Common myeloid progenitor, CD34-positive (primary cell): ENCODE measurements around the gene FRRS1L.

Source experiments
- CTCF ChIA-PET: fragments of 350-600 bp; sonication (Branson Sonifier 250); formaldehyde crosslinking; loops from one replicate; lab custom pipeline; 2021; ENCODE audit warnings: antibody characterized with exemption; lab: Charles Lee
- POLR2A ChIA-PET: fragments of 350-600 bp; sonication (Branson Sonifier 250); formaldehyde crosslinking; loops from one replicate; lab custom pipeline; 2021; ENCODE audit warnings: antibody characterized with exemption; lab: Charles Lee
- DNase-seq, 3 donors: peaks; one replicate each; pipeline versions ENCODE4 v3.0.0 to v3.0.0-alpha.2; 2013
- H3K27ac ChIP-seq, 2 experiments: 1 replicate in 1 of 2; 2 replicates in 1 of 2; pipeline ENCODE4 v1.7.0; 2013; ENCODE audit warnings: inconsistent platforms in 2 of 2, low read length in 2 of 2, mild to moderate bottlenecking in 2 of 2, low read depth in 1 of 2, moderate library complexity in 1 of 2; ENCODE audit not compliant: severe bottlenecking in 2 of 2, insufficient read depth in 1 of 2, poor library complexity in 1 of 2
- H3K27me3 ChIP-seq, 5 experiments: replicated peaks in 2 of 5; 1 replicate in 3 of 5; 2 replicates in 2 of 5; pipeline versions ENCODE4 v1.6.1 to v1.7.0; 2013; ENCODE audit warnings: low read length in 4 of 5, mild to moderate bottlenecking in 2 of 5, moderate library complexity in 2 of 5, inconsistent platforms in 1 of 5; ENCODE audit not compliant: insufficient read depth in 5 of 5, control insufficient read depth in 4 of 5
- H3K36me3 ChIP-seq, 4 experiments: 1 replicate in 2 of 4; 2 replicates in 2 of 4; pipeline versions ENCODE4 v1.6.1 to v1.7.0; 2013; ENCODE audit warnings: low read length in 3 of 4, control low read depth in 1 of 4, mild to moderate bottlenecking in 1 of 4; ENCODE audit not compliant: control insufficient read depth in 4 of 4, insufficient read depth in 4 of 4
- H3K4me1 ChIP-seq, 4 experiments: 1 replicate in 3 of 4; 2 replicates in 1 of 4; pipeline versions ENCODE4 v1.6.1 to v1.7.1; 2013; ENCODE audit warnings: low read length in 3 of 4, mild to moderate bottlenecking in 3 of 4, control low read depth in 1 of 4, inconsistent platforms in 1 of 4, moderate library complexity in 1 of 4; ENCODE audit not compliant: control insufficient read depth in 4 of 4, insufficient read depth in 4 of 4; ENCODE audit errors: control extremely low read depth in 1 of 4
- H3K4me3 ChIP-seq, 7 experiments: 1 replicate in 4 of 7; 2 replicates in 3 of 7; pipeline versions ENCODE4 v1.5.1 to v1.7.0; 2013; ENCODE audit warnings: mild to moderate bottlenecking in 7 of 7, low read length in 6 of 7, moderate library complexity in 6 of 7, inconsistent platforms in 2 of 7, low read depth in 2 of 7, control low read depth in 1 of 7; ENCODE audit not compliant: insufficient read depth in 4 of 7, control insufficient read depth in 1 of 7; ENCODE audit errors: extremely low read depth in 1 of 7
- H3K9me3 ChIP-seq, 5 experiments: 1 replicate in 4 of 5; 2 replicates in 1 of 5; pipeline versions ENCODE4 v1.6.1 to v1.7.1; 2013; ENCODE audit warnings: low read length in 4 of 5, mild to moderate bottlenecking in 2 of 5, inconsistent platforms in 1 of 5, low read depth in 1 of 5, moderate library complexity in 1 of 5; ENCODE audit not compliant: control insufficient read depth in 4 of 5, insufficient read depth in 2 of 5; ENCODE audit errors: control extremely low read depth in 1 of 5
- WGBS: methylation state at CpG from one replicate; pipeline ENCODE4 v1.1.5; 2013; ENCODE audit not compliant: insufficient coverage; 5-methylcytosine and 5-hydroxymethylcytosine counted together

The FRRS1L gene

DNA sequence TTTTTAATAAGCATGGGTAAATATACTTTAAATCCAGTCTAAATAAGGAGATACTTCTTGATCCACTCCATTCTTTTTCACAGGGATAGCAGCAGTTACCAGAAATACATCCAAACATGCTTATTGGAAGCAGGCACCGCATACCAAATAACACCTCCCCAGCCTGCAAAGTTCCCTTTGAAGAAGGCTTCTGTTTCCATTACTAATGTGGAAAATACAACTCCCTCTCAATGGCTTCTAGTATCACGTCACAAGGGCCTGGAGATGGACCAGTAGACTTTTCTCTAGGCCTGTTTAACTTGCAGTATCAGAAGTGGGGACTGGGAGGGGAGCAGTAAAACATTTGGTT is 68.1 kb downstream of the FRRS1L start:
- POLR2A ChIA-PET, result no interaction called here
- peaks cover 8 to 49% (median 18%) of the 10 kb centered on the region in 4 experiments for H3K36me3 ChIP-seq

DNA sequence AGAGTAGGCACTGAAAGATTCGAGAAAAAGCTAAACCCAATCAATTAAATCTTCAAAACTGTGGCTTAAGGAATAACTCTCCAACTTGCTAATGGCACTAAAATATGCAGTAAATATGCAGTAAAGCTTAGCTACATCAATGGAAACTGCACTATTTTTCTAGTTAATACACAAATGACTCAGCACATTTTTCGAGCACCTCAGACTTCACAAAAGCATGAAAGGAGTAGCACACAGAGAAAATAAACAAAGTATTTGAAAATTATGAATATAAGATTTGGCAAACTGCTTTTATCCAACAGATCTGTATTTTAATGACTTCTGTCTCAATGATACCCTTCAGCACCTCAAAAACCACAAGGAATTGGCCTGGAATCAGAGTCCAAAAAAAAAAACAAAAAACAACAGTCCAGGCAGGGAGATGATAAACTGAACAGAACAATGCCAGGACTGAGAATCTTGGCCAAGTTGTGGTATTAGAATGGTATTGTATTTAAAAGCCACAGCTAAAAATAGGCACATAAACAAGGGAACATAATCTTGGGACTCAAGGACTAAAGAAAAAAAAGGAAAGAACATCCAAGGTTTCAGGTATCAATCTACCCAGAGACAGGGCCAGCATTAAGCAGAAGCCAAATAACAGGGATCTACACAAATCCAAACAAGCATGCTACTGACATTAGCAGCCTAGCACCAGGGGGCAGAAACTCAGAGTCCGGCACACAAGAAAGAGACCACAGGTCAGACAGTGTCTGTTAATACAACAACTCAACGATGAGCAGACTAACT is 68.7 kb downstream of the FRRS1L start:
- no peak overlapping the region for H3K4me3 ChIP-seq
- DNase-seq, result peak; percentile 30 to 67 (median 61)
- H3K27me3 ChIP-seq, result no peaks in the 10 kb centered on the region
- ChIA-PET CTCF (interaction anchor here (0.7 to 1.1 kb wide), 4 partner anchors 13 to 45 kb away, joined by 3 read pairs; partner anchors contain the start of gene TMEM245), POLR2A (interaction anchor here (0.6 to 0.9 kb wide), 2 partner anchors 21 to 46 kb away, joined by 5 to 6 read pairs; partner anchors contain the start of gene TMEM245)
- H3K4me1 ChIP-seq, result peaks cover 12 to 35% (median 27%) of the 10 kb centered on the region in 4 experiments
- H3K27ac ChIP-seq, result peak overlapping the region in 1 of 2 experiments; percentile 50
- H3K9me3 ChIP-seq, result peaks cover 2 to 7% (median 4%) of the 10 kb centered on the region in 5 experiments
- no CpG with 5 or more reads among the region's 4 CpGs for WGBS
- H3K36me3 ChIP-seq, result peaks cover 11 to 51% (median 17%) of the 10 kb centered on the region in 4 experiments

More for the DNA sequence above, 68.1 kb downstream of the FRRS1L start:
- WGBS, result 94% methylated on average over 2 of the region's 2 CpGs
- Histone ChIP-seq H3K27me3 (no peaks in the 10 kb centered on the region), H3K4me1 (peaks cover 12 to 35% (median 27%) of the 10 kb centered on the region in 4 experiments), H3K27ac (peak overlapping the region in 1 of 2 experiments; percentile 50), H3K9me3 (peaks cover 4 to 9% (median 5%) of the 10 kb centered on the region in 5 experiments), H3K4me3 (no peak overlapping the region)
- CTCF ChIA-PET, result no interaction called here
- no peak for DNase-seq

DNA sequence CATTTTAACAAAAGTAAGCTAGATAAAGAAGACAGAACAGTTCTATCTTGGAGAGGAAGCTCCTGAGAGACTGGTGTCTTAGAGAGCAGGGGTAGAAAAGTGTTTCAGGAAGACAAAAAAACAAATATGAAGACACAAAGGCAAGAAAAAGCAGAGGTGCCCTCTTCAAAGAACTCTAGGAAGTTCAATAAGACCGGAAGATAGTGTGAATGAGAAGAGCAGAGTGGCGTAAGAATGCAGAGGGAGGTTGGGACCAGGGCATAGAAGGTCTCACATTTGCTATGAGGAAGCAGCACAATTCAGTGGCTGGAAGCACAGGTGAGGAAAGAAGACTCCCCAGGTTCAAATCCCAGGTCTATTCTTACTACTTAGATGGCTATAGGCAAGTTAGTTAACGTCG is 69.9 kb downstream of the FRRS1L start:
- Histone ChIP-seq H3K27me3 (no peaks in the 10 kb centered on the region), H3K4me1 (peaks cover 12 to 30% (median 25%) of the 10 kb centered on the region in 4 experiments), H3K36me3 (peaks cover 10 to 54% (median 22%) of the 10 kb centered on the region in 4 experiments), H3K9me3 (no peaks in the 10 kb centered on the region), H3K27ac (no peak overlapping the region), H3K4me3 (no peak overlapping the region)
- CTCF ChIA-PET, result interaction anchor here (0.8 to 1.7 kb wide), 5 partner anchors 12 to 46 kb away, joined by 3 to 4 read pairs (median 3); partner anchors contain the start of gene TMEM245
- no peak for DNase-seq
- POLR2A ChIA-PET, result no interaction called here
- 94% methylated on average over 2 of the region's 4 CpGs for WGBS

DNA sequence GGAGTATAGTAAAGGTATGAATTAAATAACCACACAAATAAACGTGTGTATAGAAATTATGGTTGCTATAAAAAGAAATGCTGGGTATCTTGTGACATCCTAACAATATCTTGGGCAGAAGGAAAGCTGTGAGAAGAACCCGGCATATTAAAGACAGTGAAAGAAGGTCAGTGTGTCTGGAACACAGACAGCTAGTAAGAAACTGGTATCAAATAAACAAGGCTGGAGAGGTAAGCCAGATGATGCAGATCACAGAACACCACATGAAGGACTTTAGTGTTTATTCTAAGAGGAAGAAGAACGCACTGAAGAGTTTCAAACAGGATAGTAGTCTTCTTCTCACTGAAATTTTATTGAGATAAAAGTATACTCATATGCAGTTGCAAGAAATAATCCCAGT is 71.7 kb downstream of the FRRS1L start:
- Histone ChIP-seq H3K36me3 (peaks cover 12 to 58% (median 31%) of the 10 kb centered on the region in 4 experiments), H3K27me3 (no peaks in the 10 kb centered on the region), H3K9me3 (no peaks in the 10 kb centered on the region), H3K4me3 (no peak overlapping the region), H3K4me1 (peaks cover 6 to 16% (median 14%) of the 10 kb centered on the region in 4 experiments), H3K27ac (no peak overlapping the region)
- CTCF ChIA-PET, result interaction anchor here (0.9 kb wide), 1 partner anchor 8 kb away, joined by 3 read pairs; no protein-coding TSS in a partner anchor
- DNase-seq, result no peak
- 100% methylated on average over 1 of the region's 3 CpGs for WGBS
- POLR2A ChIA-PET, result no interaction called here

DNA sequence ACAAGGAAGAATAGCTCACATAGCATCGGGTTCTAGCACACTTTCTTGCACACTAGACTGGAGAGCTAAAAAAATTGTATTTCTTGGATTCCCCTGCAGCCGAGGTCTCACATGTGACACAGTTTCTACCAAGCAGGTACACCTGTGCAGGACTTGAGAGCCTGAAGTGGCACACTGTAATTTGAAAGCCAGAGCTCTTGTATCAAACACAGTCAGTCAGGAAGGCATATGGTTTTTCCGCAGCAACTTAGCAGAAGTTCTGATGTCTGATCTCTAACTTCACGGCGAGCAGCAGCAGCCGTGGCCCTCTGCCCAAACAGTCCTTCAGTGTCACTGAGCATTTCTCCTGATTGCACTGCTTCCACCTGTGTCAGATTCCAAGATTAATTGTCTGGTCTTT is 72.8 kb downstream of the FRRS1L start:
- Histone ChIP-seq H3K36me3 (peaks cover 12 to 63% (median 35%) of the 10 kb centered on the region in 4 experiments), H3K4me3 (no peak overlapping the region), H3K27me3 (no peaks in the 10 kb centered on the region), H3K4me1 (peaks cover 6 to 16% (median 14%) of the 10 kb centered on the region in 4 experiments), H3K27ac (no peak overlapping the region), H3K9me3 (no peaks in the 10 kb centered on the region)
- 98% methylated on average over 6 of the region's 6 CpGs for WGBS
- ChIA-PET CTCF (no interaction called here), POLR2A (no interaction called here)
- no peak for DNase-seq

DNA sequence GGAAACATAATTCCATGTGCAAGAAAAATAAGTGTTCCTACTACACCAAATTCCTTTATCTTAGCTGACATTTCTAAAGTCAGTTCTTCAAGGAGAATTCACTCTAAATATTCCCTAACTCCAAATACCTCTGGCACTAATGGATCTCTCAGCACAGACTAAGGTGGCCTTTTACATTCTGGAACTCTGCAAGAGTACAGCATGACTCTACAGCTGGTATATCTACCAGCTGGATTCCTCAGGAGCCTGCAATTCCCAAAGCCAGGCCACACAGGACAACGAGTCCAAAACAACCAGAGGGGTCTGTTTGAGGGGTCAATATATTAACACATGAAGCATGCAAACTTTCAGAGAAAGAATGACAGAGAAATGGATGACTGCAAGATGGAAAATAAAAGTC is 74.5 kb downstream of the FRRS1L start:
- Histone ChIP-seq H3K27me3 (no peaks in the 10 kb centered on the region), H3K4me3 (no peak overlapping the region), H3K4me1 (peaks cover 0 to under 1% (median 0%) of the 10 kb centered on the region in 4 experiments), H3K36me3 (peaks cover 26 to 78% (median 43%) of the 10 kb centered on the region in 4 experiments), H3K9me3 (no peaks in the 10 kb centered on the region), H3K27ac (no peak overlapping the region)
- ChIA-PET POLR2A (no interaction called here), CTCF (no interaction called here)
- no peak for DNase-seq
- WGBS, result no CpG with 5 or more reads among the region's 1 CpG

DNA sequence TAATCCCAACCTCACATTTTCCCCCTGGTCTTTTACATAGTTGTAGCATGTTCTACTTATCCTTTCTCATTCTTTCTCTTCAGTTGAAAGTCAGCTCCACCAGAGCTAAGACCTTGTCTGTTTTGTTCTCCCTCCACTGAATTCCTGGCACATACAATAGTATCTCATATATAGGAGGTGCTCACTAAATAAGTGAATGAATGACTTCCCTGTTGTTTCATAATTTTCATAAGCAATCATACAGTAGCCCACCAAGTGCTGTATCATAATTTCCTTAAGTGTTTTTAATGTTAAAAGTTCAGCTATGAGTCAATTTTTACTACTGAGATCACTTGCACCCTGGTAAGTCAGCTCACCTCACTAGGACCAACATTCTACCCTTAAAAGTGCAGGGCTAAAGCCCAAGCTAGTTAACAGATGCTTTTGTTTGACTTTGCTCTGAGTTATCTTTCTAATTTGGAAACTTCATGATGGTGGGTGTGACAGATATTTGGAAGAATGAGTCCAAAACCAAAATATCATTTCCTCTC is 74.9 kb downstream of the FRRS1L start:
- H3K4me3 ChIP-seq, result no peak overlapping the region
- no peaks in the 10 kb centered on the region for H3K9me3 ChIP-seq
- peaks cover 29 to 80% (median 47%) of the 10 kb centered on the region in 4 experiments for H3K36me3 ChIP-seq
- no peaks in the 10 kb centered on the region for H3K4me1 ChIP-seq
- H3K27ac ChIP-seq, result no peak overlapping the region
- H3K27me3 ChIP-seq, result no peaks in the 10 kb centered on the region
- ChIA-PET CTCF (no interaction called here), POLR2A (no interaction called here)
- DNase-seq, result no peak
